NCI-H1694 treated with DMSO at 0.1 percent for 48 hours (cell line): ENCODE results near the gene PTPRS.
"Not testable (repeated sequence)": the region's sequence is repeated elsewhere in the genome, so short reads cannot be mapped to it uniquely, and the experiment has no call there.

Experiments
- DNase-seq: peaks from one replicate; lab custom pipeline; 2025; lab: John Stamatoyannopoulos, UW

PTPRS gene

DNA sequence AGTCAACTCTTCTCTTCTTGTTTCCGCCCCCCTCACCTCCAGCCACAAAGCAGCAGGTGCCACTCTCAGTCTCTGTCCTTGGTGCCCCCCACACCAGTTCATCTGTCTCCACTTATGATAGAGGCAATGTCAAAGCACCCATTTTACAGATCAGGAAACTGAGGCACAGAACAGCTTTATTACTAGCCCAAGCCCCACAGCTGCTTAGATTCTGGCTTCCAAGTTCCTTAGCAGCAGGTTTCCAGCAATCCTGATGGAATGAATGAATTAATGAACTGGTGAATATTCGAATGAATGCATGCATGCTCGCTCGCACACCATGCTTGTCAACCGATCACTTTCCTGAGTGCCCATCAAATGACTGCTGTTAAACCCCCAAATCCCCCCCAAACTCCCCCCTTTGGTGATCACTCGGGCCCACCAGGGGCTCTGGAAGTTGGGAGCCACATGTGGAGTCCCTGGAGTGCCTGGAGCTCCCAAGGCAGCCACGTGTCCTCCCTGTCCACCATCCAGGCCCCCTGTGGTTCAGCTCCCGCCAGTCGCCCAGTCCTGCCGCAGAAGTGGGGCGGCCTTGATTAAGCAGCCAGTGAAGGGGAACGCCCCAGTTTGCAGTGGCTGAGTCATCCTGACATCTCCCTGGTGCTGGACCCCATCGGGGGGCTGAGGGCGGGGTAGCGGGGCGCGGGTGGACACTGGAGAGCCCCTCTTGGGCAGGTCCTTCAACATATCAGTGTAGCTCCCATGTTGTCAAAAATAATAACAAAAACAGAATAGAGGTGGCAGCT is 6.8 kb downstream of the PTPRS start:
- no peak for DNase-seq

DNA sequence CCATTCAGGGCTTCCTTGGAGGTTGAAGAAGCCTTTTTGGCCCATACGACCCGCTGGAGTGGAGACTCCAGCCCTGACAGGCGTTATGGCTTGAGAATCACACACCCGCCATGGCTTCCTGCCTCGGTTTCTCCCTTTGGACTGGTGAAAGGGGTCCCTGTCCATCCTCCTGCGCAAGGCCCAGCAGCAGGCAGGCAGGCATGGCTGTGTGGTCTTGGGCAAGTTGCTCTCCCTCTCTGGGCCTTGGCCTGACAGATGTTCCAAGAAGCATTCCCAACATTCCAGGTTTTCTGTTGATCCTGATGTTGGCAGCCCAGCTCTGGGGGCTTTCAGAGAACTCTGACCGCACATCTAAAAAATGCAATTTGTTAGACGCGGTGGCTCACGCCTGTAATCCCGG is 8.1 kb downstream of the PTPRS start:
- no peak for DNase-seq

DNA sequence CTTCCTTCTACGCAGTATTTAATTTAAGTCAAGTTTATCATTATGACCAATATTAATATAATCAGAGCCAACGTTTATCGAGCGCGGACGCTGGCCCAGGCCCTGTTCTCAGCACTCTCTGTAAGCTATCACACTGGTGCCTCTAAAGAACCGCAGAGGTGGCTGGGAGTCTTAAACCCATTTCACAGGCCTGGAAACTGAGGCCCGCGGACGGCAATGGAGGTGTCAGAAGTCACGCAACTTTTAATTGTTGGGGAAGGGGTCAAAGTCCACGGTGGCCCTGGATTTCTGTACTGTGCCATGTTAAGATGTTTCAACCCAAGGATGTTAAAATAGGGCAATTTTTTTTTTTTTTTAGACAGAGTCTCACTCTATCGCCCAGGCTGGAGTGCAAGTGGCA is 8.8 kb downstream of the PTPRS start:
- no peak for DNase-seq

DNA sequence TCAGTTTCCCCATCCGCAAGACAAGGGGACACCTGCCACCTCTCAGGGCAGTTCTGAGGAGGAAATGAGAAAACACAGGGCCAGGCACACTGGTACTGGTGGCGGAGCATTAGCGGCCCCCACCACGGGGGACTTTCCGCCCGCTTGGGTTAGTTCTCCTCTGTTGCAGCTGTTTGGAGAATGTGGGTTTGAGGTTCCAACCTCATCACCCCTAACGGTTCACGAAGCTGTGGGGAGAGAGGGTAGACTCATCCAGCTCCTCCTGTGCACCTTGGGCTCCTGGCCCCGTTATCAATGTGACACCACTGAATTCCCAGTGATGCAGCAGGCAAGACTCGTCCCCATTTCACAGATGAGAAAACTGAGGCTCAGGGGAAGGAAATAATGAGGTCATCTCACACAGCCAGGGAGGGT is 10.3 kb downstream of the PTPRS start:
- DNase-seq: no peak

DNA sequence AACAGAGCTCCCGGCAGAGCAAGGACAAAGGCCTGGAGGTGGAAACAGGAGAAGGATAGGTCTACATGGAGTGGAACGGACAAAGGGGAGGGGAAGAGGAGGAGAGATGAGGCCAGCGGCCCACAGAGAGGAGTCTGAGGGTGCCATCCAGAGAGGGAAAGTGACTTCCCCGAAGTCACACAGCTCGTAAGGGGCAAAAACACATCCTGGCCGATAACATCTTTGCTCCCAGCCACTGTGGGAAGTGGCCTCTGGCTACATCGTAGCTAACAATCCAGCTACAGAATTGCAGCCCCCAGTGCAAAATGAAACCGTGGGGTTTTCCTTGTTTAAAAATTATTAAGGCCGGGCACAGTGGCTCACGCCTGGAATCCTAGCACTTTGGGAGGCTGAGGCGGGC is 11.5 kb downstream of the PTPRS start:
- DNase-seq: no peak

DNA sequence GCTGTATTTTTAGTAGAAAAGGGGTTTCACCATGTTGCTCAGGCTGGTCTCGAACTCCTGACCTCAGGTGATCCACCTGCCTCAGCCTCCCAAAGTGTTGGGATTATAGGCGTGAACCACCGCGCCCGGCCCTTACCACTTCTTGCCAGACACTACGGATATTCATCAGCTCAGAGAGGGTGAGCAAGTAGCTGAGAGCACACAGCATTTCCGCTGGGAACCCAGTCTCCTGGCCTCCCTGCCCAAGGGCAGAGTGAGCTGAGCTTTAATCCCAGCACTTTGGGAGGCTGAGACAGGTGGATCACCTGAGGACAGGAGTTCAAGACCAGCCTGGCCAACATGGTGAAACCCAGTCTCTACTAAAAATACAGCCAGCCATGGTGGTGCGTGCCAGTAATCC is 12.2 kb downstream of the PTPRS start:
- not testable (repeated sequence) for DNase-seq

DNA sequence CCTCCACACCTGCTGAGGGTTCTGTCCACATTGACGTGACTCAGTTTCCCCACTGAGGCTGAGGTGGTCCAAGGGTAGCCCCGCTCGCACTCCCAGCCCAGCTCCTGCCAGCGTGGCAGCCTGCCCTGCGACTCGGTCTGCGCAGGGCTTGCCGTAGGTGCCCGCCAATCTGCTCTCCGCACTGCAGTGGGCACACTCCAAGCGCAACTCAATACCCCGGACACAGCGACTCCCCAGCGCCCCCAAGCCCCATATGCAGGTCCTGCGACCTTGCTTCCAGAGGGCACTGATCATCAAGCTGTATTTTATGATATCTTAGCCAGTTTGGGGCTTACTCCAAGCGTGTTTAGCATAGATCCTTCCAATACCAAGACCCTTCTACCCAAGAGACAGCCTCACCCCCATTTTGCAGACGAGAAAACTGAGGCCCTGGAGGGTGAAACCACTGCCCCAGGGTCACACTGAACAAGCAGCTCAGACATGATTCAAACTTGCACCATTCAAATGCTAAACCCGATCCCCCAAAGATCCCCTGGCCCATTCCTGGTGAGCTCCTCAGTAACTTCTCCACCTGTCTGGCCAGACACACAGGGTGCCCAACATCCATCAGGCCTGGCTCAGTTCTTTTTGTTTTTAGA is 13.5 kb downstream of the PTPRS start:
- DNase-seq: no peak

DNA sequence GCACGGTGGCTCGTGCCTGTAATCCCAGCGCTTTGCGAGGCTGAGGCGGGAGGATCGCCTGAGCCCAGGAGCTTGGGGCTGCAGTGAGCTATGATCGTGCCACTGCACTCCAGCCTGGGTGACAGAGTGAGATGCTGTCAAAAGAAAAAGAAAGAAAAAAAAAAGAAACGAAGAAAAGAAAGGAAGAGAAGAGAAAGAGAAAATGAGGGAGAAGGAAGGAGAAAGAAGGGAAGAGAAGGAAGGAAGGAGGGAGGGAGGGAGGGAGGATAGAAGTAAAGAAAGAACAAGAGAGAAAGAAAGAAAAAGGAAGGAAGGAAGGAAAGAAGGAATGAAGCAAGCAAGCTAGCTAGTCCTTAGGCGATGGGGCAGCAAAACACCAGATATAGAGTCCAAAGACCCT is 14.1 kb downstream of the PTPRS start:
- no peak for DNase-seq

DNA sequence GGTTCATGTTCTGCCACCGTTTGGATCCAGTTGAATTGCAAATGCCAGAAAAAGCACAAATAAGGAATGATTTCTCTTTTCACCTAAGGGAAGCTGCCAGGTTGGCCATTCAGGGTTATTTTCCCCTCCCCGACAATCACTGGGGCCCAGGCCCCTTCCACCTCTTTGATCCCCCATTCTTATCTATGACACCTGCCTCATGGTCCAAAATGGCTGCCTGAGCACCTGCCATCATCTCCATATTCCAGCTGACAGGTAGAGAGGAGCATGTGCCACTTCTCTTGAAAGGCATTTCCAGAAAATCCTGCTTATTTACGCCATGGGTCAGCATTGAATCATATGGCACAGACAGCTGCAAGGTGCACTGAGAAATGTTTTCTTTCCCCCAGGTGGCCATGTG is 15.7 kb downstream of the PTPRS start:
- DNase-seq: no peak

DNA sequence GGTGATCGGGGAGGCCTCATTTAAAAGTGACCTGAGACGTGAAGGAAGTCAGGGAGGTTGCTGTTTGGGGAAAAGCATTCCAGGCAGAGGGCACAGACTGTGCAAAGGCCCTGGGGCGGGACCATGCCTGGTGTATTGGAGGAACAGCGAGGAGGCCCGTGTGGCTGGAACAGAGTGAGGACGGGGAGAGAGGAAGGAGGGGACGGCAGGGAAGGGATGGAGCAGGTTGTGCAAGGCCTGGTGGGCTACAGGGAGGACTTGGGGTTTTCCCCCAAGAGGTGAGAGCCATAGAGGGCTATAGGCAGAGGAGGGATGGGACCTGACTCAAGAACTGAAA is 17.2 kb downstream of the PTPRS start:
- no peak for DNase-seq

DNA sequence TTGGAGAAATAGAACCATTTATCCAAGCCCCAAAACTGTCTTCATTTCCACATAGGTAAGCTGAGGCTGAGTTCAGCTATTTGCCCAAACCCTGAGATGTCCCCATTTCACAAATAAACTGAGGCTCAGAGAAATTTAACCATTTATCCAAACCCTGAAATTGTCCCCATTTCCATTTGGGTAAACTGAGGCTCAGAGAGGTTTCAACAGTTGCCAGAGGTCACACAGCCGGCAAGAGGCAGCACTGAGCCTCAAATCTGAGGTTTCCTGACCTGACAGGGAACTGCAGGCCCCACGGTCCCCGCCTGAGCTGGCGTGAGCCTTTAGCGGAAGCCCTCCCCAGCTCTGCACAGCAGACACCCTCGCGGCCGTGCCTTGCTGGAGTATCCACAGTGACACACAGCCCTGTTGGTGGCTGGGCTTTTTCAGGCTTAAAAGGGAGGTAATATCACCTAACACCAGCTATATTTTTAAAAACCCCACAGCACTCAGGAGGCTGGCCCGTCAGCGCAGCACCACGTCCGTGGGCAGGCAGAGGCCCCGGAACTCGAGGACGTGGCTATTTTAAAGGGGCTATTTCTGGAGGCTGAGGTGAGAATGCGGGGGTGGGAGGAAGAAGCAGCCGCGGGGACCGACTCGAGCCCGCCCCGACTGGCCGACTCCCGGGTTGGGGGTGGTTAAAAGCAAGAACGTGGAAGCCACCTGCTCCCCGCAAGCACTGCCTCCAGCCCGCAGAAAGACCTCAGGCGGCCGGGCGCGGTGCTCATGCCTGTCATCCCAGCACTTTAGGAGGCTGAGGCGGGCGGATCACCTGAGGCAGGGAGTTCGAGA is 18.5 kb downstream of the PTPRS start:
- DNase-seq: no peak

DNA sequence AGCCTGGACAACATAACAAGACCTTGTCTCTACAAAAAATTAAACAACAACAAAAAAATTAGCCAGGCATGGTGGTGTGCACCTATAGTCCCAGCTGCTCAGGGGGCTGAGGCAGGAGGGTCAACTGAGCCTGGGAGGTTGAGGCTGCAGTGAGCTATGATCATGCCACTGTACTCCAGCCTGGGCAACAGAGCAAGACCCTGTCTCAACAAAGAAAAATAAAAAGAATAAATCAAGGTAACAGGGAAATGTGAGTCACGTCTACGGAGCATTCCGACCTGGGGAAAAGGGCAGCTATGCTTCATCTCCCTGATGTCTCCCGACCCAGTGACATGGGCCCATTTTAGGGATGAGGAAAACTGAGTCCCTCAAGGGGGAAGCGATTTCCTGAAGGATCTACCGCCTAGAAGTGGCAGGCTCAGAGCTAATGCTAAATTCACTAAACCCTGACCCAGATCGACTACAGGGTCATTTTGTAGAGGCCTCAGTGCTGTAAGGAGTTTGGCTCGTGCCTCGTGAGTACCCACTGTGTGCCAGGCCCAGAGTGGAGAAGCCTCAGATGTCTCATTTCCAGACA is 19.5 kb downstream of the PTPRS start:
- DNase-seq: no peak

DNA sequence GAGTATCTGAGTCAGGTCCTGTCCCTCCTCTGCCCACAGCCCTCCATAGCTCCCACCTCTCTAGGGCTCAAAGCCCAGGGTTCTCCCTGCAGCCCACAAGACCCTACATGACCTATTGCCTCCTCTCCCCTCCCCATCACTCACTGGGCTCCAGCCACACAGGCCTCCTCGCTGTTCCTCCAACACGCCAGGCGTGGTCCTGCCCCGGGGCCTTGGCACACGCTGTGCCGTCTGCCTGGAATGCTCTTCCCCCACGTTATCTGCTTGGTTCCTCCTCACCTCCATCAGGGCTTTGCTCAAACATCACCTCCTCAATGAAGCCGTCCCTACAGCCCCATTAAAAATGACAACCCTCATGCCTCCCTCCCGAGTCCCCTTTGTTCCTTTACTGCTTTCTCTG is 21.1 kb downstream of the PTPRS start:
- DNase-seq: no peak

DNA sequence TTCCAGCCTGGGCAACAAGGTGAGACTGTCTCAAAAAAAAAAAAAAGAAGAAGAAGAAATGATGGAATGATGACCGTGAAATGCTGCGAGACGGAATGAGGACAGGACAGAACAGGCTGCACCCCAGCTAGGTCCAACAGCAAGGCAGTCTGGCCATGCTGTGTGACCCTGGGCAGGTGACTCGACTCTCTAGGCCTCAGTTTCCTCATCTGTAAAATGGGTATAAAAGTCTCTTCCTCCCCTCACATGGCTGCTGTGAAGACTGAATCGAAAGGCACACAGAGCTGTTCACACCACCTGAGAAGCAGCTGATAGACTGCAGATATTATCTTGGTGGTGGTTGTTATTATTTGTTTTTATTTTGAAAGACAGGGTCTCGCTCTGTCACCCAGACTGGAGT is 22.3 kb downstream of the PTPRS start:
- no peak for DNase-seq

DNA sequence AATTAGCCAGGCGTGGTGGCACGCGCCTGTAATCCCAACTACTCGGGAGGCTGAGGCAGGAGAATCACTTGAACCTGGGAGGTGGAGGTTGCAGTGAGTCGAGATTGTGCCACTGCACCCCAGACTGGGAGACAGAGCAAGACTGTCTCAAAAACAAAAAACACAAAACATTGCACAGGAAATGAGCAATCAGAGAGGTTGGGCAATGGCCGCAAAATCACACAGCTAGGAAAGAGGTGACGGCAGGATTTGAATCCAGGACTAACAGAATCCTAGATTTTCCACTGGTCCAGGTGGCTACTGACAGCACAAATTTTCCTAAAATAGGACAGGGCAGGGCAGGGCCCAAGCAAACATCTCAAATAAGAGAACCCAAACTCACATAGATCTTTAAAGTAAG is 23.3 kb downstream of the PTPRS start:
- DNase-seq: no peak

DNA sequence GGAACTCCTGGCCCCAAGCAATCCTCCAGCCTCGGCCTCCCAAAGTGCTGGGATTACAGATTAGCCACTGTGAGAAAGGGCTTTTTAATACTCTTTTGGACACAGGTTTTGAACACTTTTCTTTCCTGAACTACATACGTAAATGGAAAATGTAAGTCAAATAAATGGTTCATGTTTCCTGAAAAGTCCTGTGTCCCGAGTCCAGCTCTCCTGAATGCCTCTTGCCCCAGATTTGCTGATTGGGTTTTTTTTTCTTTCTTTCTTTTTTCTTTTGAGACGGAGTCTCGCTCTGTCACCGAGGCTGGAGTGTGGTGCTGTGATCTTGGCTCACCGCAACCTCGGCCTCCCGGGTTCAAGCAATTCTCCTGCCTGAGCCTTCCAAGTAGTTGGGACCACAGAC is 24.5 kb downstream of the PTPRS start:
- DNase-seq: no peak

DNA sequence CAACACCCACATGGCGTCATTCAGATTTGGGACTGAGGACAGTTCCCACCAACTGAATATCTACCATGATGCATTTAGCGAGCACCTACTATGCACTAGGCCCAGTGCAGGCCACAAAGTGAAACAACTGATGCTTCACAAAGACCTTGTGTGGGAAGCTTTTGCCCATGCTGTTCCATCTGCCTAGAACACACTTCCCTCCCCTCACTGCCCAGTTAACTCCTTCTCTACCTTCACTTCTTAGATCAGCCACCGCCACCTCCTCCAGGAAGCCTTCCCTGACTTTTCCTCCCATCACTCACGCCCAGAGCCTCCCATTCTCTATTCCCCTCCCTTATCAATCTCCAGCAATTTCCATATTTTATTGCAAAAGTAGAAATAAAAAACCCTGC is 25.7 kb downstream of the PTPRS start:
- no peak for DNase-seq

DNA sequence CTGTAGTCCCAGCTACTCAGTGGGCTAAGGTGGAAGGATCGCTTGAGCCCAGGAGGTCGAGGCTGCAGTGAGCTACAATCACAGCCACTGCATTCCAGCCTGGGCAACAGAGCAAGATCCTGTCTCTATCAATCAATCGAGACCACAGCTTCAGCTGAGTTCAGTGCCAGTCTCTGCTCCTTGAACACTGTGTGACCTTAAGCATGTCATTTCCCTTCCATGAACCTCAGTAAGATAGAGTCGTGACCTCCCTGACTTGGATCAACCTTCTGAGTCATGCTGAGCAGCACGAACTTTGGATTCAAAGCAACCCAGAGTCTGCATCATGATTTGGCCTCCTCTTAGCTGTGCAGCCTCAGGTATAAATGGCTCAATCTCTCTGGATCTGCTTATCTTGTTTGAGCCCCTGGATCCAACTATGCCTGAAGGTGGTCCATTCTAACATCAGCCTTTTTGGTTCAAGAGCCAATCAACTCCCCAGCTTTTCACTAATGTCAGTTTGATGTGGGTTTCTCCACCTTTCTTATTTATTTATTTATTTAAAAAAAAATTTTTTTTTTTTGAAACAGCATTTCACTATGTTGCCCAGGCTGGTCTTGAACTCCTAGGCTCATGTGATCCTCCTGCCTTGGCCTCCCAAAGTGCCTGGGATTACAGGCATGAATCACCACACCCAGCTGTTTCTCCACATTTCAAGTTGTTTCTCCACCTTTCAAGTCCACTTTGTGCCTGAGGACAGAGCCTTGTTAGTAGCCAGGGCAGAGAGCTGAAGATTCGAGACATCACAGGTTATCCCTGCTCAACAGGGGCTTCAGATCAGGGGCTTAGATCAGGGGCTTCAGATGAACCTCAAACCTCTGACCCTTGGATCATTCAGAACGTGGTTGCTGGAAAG is 26.4 kb downstream of the PTPRS start:
- no peak for DNase-seq

DNA sequence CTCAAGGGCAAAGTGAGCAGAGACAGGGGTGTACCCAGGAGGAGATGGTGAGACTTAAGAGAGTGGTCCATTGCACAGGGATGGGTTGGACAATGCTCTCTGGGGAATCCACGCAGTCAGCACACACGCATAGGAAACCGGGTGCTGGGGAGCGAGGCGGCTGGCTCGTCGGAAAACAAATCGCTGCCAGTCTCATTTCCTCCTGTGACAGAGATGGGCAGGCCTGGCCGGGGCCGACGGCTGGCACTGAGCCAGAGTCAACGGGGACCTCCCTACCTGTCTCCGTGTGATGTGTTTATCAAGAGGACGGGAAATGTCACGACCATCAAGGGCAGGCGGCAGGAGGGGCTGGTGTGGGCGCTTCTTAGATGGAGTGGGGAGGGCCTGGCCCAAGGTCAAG is 27.3 kb downstream of the PTPRS start:
- no peak for DNase-seq

DNA sequence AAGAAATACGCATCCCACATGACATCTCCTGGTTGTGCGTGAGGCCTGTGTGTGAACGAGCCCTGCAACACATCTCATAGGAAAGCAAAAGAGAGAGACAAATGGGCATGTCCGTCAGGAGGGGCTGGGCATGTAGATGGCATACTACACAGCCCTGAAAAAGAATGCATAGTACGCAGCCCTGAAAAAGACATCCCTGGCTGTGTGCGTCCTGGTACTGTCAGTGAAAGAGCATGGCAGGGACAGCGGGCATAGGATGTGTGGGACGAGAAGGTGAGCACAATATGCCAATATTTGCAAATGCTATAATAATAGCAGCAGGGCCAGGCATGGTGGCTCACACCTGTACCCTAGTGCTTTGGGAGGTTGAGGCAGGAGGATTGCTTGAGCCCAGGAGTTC is 28.6 kb downstream of the PTPRS start:
- DNase-seq: no peak

DNA sequence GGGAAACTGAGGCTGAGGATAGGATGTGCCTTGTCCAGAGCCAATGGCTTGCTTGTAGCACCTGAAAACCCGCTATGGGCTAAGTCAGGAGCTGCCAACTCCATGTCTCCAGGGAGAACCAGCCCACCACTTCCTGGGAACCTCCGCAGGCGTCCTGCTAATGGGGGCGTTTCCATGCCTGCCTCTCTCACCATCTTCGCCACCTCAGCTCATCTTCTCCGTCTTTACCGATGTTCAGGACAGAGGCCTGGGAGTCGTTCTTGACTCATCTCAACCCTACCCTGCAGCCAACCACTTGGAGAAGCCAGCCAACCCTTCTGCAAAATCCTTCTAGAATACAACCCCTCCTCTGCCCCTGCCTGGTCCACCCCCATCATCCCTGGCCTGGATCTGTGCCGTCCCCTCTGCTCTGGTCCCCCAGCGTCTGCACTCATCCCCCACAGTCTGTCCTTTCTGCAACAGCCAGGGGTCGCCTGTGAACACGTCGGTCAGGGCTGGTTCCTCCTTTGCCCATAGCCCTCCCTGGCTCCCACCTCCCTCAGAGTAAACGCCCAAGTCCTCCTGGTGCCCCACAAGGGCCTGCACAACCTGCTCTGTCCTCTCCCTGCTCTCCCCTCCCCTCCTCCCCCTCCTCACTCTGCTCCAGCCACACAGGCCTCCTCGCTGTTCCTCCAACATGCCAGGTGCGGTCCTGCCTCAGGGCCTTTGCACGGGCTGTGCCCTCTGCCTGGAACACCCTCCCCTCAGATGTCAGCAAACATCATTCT is 31.0 kb downstream of the PTPRS start:
- DNase-seq: no peak
